ENCODE measurements around the gene PLCH1. TPM values are rescaled to one million over a fixed set of nuclear protein-coding genes. Genes with fewer than 3 reads are reported as not detected.

Gene PLCH1
- total and polyA plus RNA-seq, 2 donors (not counting 1 experiment from before 2014, with no cell fraction given) = 0.27 TPM; not detected in 1

GRCh38 chr3:155634121-155634719, 110.7 kb downstream of the PLCH1 start:
- no peak for DNase-seq
- WGBS (ENCODE audit: insufficient coverage) = no CpG with 5 or more reads among the region's 3 CpGs
- Mint-ChIP-seq H3K27me3 (peaks cover 3% of the 10 kb centered on the region), H3K27ac (no peak overlapping the region), H3K9me3 (ENCODE audit: insufficient read depth) (no peaks in the 10 kb centered on the region), H3K4me1 (no peaks in the 10 kb centered on the region), H3K4me3 (no peak overlapping the region)
- no peaks in the 10 kb centered on the region for H3K9me3 ChIP-seq (ENCODE audit: control extremely low read depth in 1 of 3, control insufficient read depth in 2 of 3, insufficient read depth in 1 of 3, low read length in 2 of 3)
- H3K4me3 ChIP-seq (ENCODE audit: control extremely low read depth in 1 of 5, extremely low read depth in 1 of 5, insufficient read depth in 1 of 5, low read depth in 2 of 5, low read length in 4 of 5) = no peak overlapping the region
- no peak for ATAC-seq (ENCODE audit: low read depth)
- no peak overlapping the region for H3K9ac ChIP-seq (ENCODE audit: low read length)
- H4K20me1 ChIP-seq (ENCODE audit: control insufficient read depth, insufficient read depth, low read length, poor library complexity, severe bottlenecking) = no peaks in the 10 kb centered on the region
- H3K27ac ChIP-seq (ENCODE audit: low read length in 2 of 2) = no peak overlapping the region
- peaks cover 0 to 2% (median 0%) of the 10 kb centered on the region in 4 experiments for H3K27me3 ChIP-seq (replicated peaks in 1 of 4; ENCODE audit: control extremely low read depth in 1 of 4, control insufficient read depth in 3 of 4, insufficient read depth in 4 of 4, low read length in 3 of 4)
- no peak overlapping the region for H2AFZ ChIP-seq (ENCODE audit: insufficient read depth, low read depth, low read length, poor library complexity, severe bottlenecking)
- no peaks in the 10 kb centered on the region for H3K36me3 ChIP-seq (replicated peaks in 1 of 2; ENCODE audit: control extremely low read depth in 1 of 2, control insufficient read depth in 1 of 2, extremely low read depth in 1 of 2, insufficient read depth in 2 of 2, low read length in 1 of 2)
- ChIA-PET POLR2A (no interaction called here), CTCF (no interaction called here)
- H3K4me2 ChIP-seq (replicated peaks; ENCODE audit: low read depth, low read length, poor library complexity, severe bottlenecking) = no peak overlapping the region
- intact Hi-C loops (cut with micrococcal nuclease) = no loop called here
- no peak for TF ChIP-seq EZH2 (IDR thresholded peaks at IDR 0.05; ENCODE audit: borderline replicate concordance, insufficient read depth, low read depth, low read length, poor library complexity, severe bottlenecking)
- TF ChIP-seq, protein P1, sequence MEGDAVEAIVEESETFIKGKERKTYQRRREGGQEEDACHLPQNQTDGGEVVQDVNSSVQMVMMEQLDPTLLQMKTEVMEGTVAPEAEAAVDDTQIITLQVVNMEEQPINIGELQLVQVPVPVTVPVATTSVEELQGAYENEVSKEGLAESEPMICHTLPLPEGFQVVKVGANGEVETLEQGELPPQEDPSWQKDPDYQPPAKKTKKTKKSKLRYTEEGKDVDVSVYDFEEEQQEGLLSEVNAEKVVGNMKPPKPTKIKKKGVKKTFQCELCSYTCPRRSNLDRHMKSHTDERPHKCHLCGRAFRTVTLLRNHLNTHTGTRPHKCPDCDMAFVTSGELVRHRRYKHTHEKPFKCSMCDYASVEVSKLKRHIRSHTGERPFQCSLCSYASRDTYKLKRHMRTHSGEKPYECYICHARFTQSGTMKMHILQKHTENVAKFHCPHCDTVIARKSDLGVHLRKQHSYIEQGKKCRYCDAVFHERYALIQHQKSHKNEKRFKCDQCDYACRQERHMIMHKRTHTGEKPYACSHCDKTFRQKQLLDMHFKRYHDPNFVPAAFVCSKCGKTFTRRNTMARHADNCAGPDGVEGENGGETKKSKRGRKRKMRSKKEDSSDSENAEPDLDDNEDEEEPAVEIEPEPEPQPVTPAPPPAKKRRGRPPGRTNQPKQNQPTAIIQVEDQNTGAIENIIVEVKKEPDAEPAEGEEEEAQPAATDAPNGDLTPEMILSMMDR (IDR thresholded peaks at IDR 0.05) = no peak
- no peaks in the 10 kb centered on the region for H3K79me2 ChIP-seq (ENCODE audit: control insufficient read depth, insufficient read depth, low read length)
- H3K4me1 ChIP-seq (ENCODE audit: control insufficient read depth in 2 of 2, insufficient read depth in 2 of 2, low read length in 2 of 2) = no peaks in the 10 kb centered on the region

GRCh38 chr3:155631323-155632019, 113.4 kb downstream of the PLCH1 start:
- Histone ChIP-seq H3K79me2 (ENCODE audit: control insufficient read depth, insufficient read depth, low read length) (no peaks in the 10 kb centered on the region), H3K4me3 (ENCODE audit: control extremely low read depth in 1 of 5, extremely low read depth in 1 of 5, insufficient read depth in 1 of 5, low read depth in 2 of 5, low read length in 4 of 5) (no peak overlapping the region), H3K9me3 (ENCODE audit: control extremely low read depth in 1 of 3, control insufficient read depth in 2 of 3, insufficient read depth in 1 of 3, low read length in 2 of 3) (no peaks in the 10 kb centered on the region), H3K27ac (ENCODE audit: low read length in 2 of 2) (no peak overlapping the region), H3K9ac (ENCODE audit: low read length) (no peak overlapping the region), H4K20me1 (ENCODE audit: control insufficient read depth, insufficient read depth, low read length, poor library complexity, severe bottlenecking) (no peaks in the 10 kb centered on the region), H3K4me1 (ENCODE audit: control insufficient read depth in 2 of 2, insufficient read depth in 2 of 2, low read length in 2 of 2) (no peaks in the 10 kb centered on the region), H3K27me3 (replicated peaks in 1 of 4; ENCODE audit: control extremely low read depth in 1 of 4, control insufficient read depth in 3 of 4, insufficient read depth in 4 of 4, low read length in 3 of 4) (no peaks in the 10 kb centered on the region), H2AFZ (ENCODE audit: insufficient read depth, low read depth, low read length, poor library complexity, severe bottlenecking) (no peak overlapping the region), H3K4me2 (replicated peaks; ENCODE audit: low read depth, low read length, poor library complexity, severe bottlenecking) (no peak overlapping the region), H3K36me3 (replicated peaks in 1 of 2; ENCODE audit: control extremely low read depth in 1 of 2, control insufficient read depth in 1 of 2, extremely low read depth in 1 of 2, insufficient read depth in 2 of 2, low read length in 1 of 2) (no peaks in the 10 kb centered on the region)
- WGBS (ENCODE audit: insufficient coverage) = 91% methylated on average over 7 of the region's 7 CpGs
- Mint-ChIP-seq H3K4me1 (no peaks in the 10 kb centered on the region), H3K27me3 (peaks cover 3% of the 10 kb centered on the region), H3K27ac (no peak overlapping the region), H3K9me3 (ENCODE audit: insufficient read depth) (no peaks in the 10 kb centered on the region), H3K4me3 (no peak overlapping the region)
- DNase-seq (no peak), ATAC-seq (ENCODE audit: low read depth) (no peak)
- intact Hi-C loops (cut with micrococcal nuclease) = no loop called here
- TF ChIP-seq, protein P1 (IDR thresholded peaks at IDR 0.05) = no peak
- TF ChIP-seq EZH2 (IDR thresholded peaks at IDR 0.05; ENCODE audit: borderline replicate concordance, insufficient read depth, low read depth, low read length, poor library complexity, severe bottlenecking) = no peak
- ChIA-PET POLR2A (no interaction called here), CTCF (no interaction called here)

Measured in B cell (primary cell).